NCI-H510A treated with DMSO at 0.1 percent for 48 hours (cell line): ENCODE results near the gene NIPA2.

ENCODE experiments used
- DNase-seq: peaks from one replicate; lab custom pipeline; 2025; lab: John Stamatoyannopoulos, UW

Gene NIPA2

GRCh38 chr15:22877607-22878006, 39.1 kb downstream of the NIPA2 start:
- DNase-seq: no peak

GRCh38 chr15:22878103-22878502, 39.6 kb downstream of the NIPA2 start:
- DNase-seq: no peak

- no peak for DNase-seq
These were observed 41.9 kb downstream of the NIPA2 start for GRCh38 chr15:22880068-22880980.

GRCh38 chr15:22880981-22881738, 42.7 kb downstream of the NIPA2 start:
- DNase-seq: no peak

- no peak for DNase-seq
These were observed 43.4 kb downstream of the NIPA2 start for GRCh38 chr15:22881739-22882440.

- no peak for DNase-seq
These were observed 44.7 kb downstream of the NIPA2 start for GRCh38 chr15:22883196-22883595.

GRCh38 chr15:22884344-22884743, 45.9 kb downstream of the NIPA2 start:
- DNase-seq: no peak

- no peak for DNase-seq
These were observed 46.7 kb downstream of the NIPA2 start for GRCh38 chr15:22885120-22885519.

- DNase-seq: no peak
These were observed 48.9 kb downstream of the NIPA2 start for GRCh38 chr15:22887157-22887951.

GRCh38 chr15:22888120-22888859, 49.8 kb downstream of the NIPA2 start:
- no peak for DNase-seq

- DNase-seq: no peak
These were observed 50.8 kb downstream of the NIPA2 start for GRCh38 chr15:22889146-22889818.

- no peak for DNase-seq
These were observed 51.8 kb downstream of the NIPA2 start for GRCh38 chr15:22890296-22890695.

GRCh38 chr15:22891426-22892210, 53.2 kb downstream of the NIPA2 start:
- DNase-seq: no peak

GRCh38 chr15:22892333-22892732, 53.9 kb downstream of the NIPA2 start:
- DNase-seq: no peak

- no peak for DNase-seq
These were observed 54.6 kb downstream of the NIPA2 start for GRCh38 chr15:22893081-22893480.

GRCh38 chr15:22893881-22894280, 55.4 kb downstream of the NIPA2 start:
- no peak for DNase-seq

- DNase-seq: no peak
These were observed 57.2 kb downstream of the NIPA2 start for GRCh38 chr15:22895465-22896190.

GRCh38 chr15:22902046-22902445, 63.6 kb downstream of the NIPA2 start:
- DNase-seq: no peak

- no peak for DNase-seq
These were observed 64.1 kb downstream of the NIPA2 start for GRCh38 chr15:22902578-22902977.
